ENCODE results near the gene SSX7.
"Not testable (repeated sequence)": the region's sequence is repeated elsewhere in the genome, so short reads cannot be mapped to it uniquely, and the experiment has no call there.

Gene SSX7

GRCh38 chrX:52608961-52609360 is 45.7 kb downstream of the SSX7 start:
- no peak overlapping the region for H3K27ac ChIP-seq (ENCODE audit: low read length)
- no peak overlapping the region for H2AFZ ChIP-seq (ENCODE audit: low read depth, low read length)
- H3K36me3 ChIP-seq (replicated peaks; ENCODE audit: low read depth, low read length), result no peaks in the 10 kb centered on the region
- no peak for TF ChIP-seq EZH2phosphoT487 (IDR thresholded peaks at IDR 0.05; ENCODE audit: low read depth)
- no peak for TF ChIP-seq CTCF (IDR thresholded peaks at IDR 0.05; ENCODE audit: low read depth, low read length)
- no peaks in the 10 kb centered on the region for H3K27me3 ChIP-seq (ENCODE audit: low read depth, low read length)
- no peaks in the 10 kb centered on the region for H3K9me3 ChIP-seq (ENCODE audit: insufficient read depth, low read length)
- no peak overlapping the region for H3K9ac ChIP-seq (ENCODE audit: low read length)
- no peaks in the 10 kb centered on the region for H3K4me1 ChIP-seq (ENCODE audit: low read length)
- H3K4me3 ChIP-seq (ENCODE audit: low read length), result no peak overlapping the region
- no peak overlapping the region for H3K4me2 ChIP-seq (ENCODE audit: low read length)
- no peaks in the 10 kb centered on the region for H4K20me1 ChIP-seq (ENCODE audit: insufficient read depth, low read length)
- no peaks in the 10 kb centered on the region for H3K79me2 ChIP-seq (ENCODE audit: low read length)

- H3K4me1 ChIP-seq (ENCODE audit: low read length); H2AFZ ChIP-seq (ENCODE audit: low read depth, low read length); H3K9ac ChIP-seq (ENCODE audit: low read length); H3K4me2 ChIP-seq (ENCODE audit: low read length); H3K27me3 ChIP-seq (ENCODE audit: low read depth, low read length); H3K36me3 ChIP-seq (replicated peaks; ENCODE audit: low read depth, low read length); H3K27ac ChIP-seq (ENCODE audit: low read length); H3K9me3 ChIP-seq (ENCODE audit: insufficient read depth, low read length); H3K4me3 ChIP-seq (ENCODE audit: low read length); H3K79me2 ChIP-seq (ENCODE audit: low read length); H4K20me1 ChIP-seq (ENCODE audit: insufficient read depth, low read length): not testable (repeated sequence)
Measured at GRCh38 chrX:52603151-52603550, 51.5 kb downstream of the SSX7 start.

GRCh38 chrX:52598886-52599285 is 55.8 kb downstream of the SSX7 start:
- H3K4me1 ChIP-seq (ENCODE audit: low read length), result no peaks in the 10 kb centered on the region
- H3K36me3 ChIP-seq (replicated peaks; ENCODE audit: low read depth, low read length), result no peaks in the 10 kb centered on the region
- no peaks in the 10 kb centered on the region for H3K27me3 ChIP-seq (ENCODE audit: low read depth, low read length)
- H3K9me3 ChIP-seq (ENCODE audit: insufficient read depth, low read length), result no peaks in the 10 kb centered on the region
- no peak for TF ChIP-seq EZH2phosphoT487 (IDR thresholded peaks at IDR 0.05; ENCODE audit: low read depth)
- no peak for TF ChIP-seq CTCF (IDR thresholded peaks at IDR 0.05; ENCODE audit: low read depth, low read length)
- no peak overlapping the region for H3K27ac ChIP-seq (ENCODE audit: low read length)
- no peaks in the 10 kb centered on the region for H3K79me2 ChIP-seq (ENCODE audit: low read length)
- H3K4me2 ChIP-seq (ENCODE audit: low read length), result no peak overlapping the region
- no peak overlapping the region for H3K4me3 ChIP-seq (ENCODE audit: low read length)
- H4K20me1 ChIP-seq (ENCODE audit: insufficient read depth, low read length), result no peaks in the 10 kb centered on the region
- H3K9ac ChIP-seq (ENCODE audit: low read length), result no peak overlapping the region
- no peak overlapping the region for H2AFZ ChIP-seq (ENCODE audit: low read depth, low read length)

GRCh38 chrX:52594658-52595057 is 60.0 kb downstream of the SSX7 start:
- Histone ChIP-seq H3K27ac (ENCODE audit: low read length) (no peak overlapping the region), H3K4me3 (ENCODE audit: low read length) (no peak overlapping the region), H3K36me3 (replicated peaks; ENCODE audit: low read depth, low read length) (no peaks in the 10 kb centered on the region), H3K79me2 (ENCODE audit: low read length) (no peaks in the 10 kb centered on the region), H3K9me3 (ENCODE audit: insufficient read depth, low read length) (no peaks in the 10 kb centered on the region), H3K9ac (ENCODE audit: low read length) (no peak overlapping the region), H2AFZ (ENCODE audit: low read depth, low read length) (no peak overlapping the region), H3K4me1 (ENCODE audit: low read length) (no peaks in the 10 kb centered on the region), H3K27me3 (ENCODE audit: low read depth, low read length) (no peaks in the 10 kb centered on the region), H3K4me2 (ENCODE audit: low read length) (no peak overlapping the region), H4K20me1 (ENCODE audit: insufficient read depth, low read length) (no peaks in the 10 kb centered on the region)
- no peak for TF ChIP-seq CTCF (IDR thresholded peaks at IDR 0.05; ENCODE audit: low read depth, low read length)
- TF ChIP-seq EZH2phosphoT487 (IDR thresholded peaks at IDR 0.05; ENCODE audit: low read depth), result no peak
